SK-N-SH (cell line): ENCODE data around the gene CELSR1. TPM values are rescaled to one million over a fixed set of nuclear protein-coding genes. Genes with fewer than 3 reads are reported as not detected.

Experiments used
- CTCF ChIA-PET: fragments of 300-600, 350-600 bp; formaldehyde crosslinking; extraction: SDS; loops from one replicate; lab custom pipeline; 2021; lab: Yijun Ruan, JAX
- POLR2A ChIA-PET: fragments of 350-600 bp; sonication (Branson Sonifier 250); formaldehyde crosslinking; extraction: SDS; loops from one replicate; lab custom pipeline; 2020; ENCODE audit warnings: antibody characterized with exemption, inconsistent platforms; lab: Yijun Ruan, JAX
- DNase-seq: peaks from one replicate; pipeline ENCODE4 v3.0.0; 2012
- H2AFZ ChIP-seq: fragments of 200-600 bp; sonication (generic); 2 replicates; pipeline ENCODE4 v1.8.1; 2016; ENCODE audit warnings: antibody characterized with exemption, mild to moderate bottlenecking, low read depth
- H3F3A ChIP-seq: fragments of 200-600 bp; sonication (generic); replicated peaks from 2 replicates; pipeline ENCODE3; 2016; ENCODE audit warnings: antibody characterized with exemption, mild to moderate bottlenecking; ENCODE audit not compliant: insufficient read depth
- H3K27ac ChIP-seq, 2 experiments: fragments of 200-500 bp in 1 of 2; fragments of 200-600 bp in 1 of 2; sonication (Bioruptor generic) in 1 of 2; sonication (generic), shearing (Covaris generic) in 1 of 2; 2 replicates each; pipeline versions ENCODE4 v1.5.1 to v1.6.1; 2014 to 2016; ENCODE audit warnings: low read depth in 2 of 2, inconsistent platforms in 1 of 2, low read length in 1 of 2, mild to moderate bottlenecking in 1 of 2, mixed read lengths in 1 of 2
- H3K27me3 ChIP-seq: fragments of 200-600 bp; sonication (generic), shearing (Covaris generic); 2 replicates; pipeline ENCODE4 v1.6.1; 2016; ENCODE audit warnings: mixed run types; ENCODE audit not compliant: insufficient read depth
- H3K36me3 ChIP-seq, 2 experiments: fragments of 200-500 bp in 1 of 2; fragments of 200-600 bp in 1 of 2; sonication (Bioruptor generic) in 1 of 2; sonication (generic) in 1 of 2; replicated peaks in 1 of 2; 2 replicates each; pipeline versions ENCODE3 to v1.5.1; 2014 to 2016; ENCODE audit warnings: low read length in 1 of 2, mild to moderate bottlenecking in 1 of 2; ENCODE audit not compliant: insufficient read depth in 2 of 2, control insufficient read depth in 1 of 2
- H3K4me1 ChIP-seq, 2 experiments: fragments of 200-500 bp in 1 of 2; fragments of 200-600 bp in 1 of 2; sonication (Bioruptor generic) in 1 of 2; sonication (generic), shearing (Covaris generic) in 1 of 2; 2 replicates each; pipeline versions ENCODE4 v1.5.1 to v1.6.1; 2014 to 2016; ENCODE audit warnings: low read depth in 1 of 2, low read length in 1 of 2, mixed run types in 1 of 2; ENCODE audit not compliant: insufficient read depth in 2 of 2, control insufficient read depth in 1 of 2
- H3K4me2 ChIP-seq: fragments of 200-600 bp; sonication (generic), shearing (Covaris generic); 2 replicates; pipeline ENCODE4 v1.6.1; 2017; ENCODE audit warnings: mixed run types
- H3K4me3 ChIP-seq, 2 experiments: fragments of 200-500 bp in 1 of 2; fragments of 200-600 bp in 1 of 2; sonication (Bioruptor generic) in 1 of 2; sonication (generic), shearing (Covaris generic) in 1 of 2; 2 replicates each; pipeline versions ENCODE4 v1.5.1 to v1.8.1; 2014 to 2016; ENCODE audit warnings: low read depth in 2 of 2, inconsistent platforms in 1 of 2, low read length in 1 of 2, mild to moderate bottlenecking in 1 of 2, mixed read lengths in 1 of 2, moderate library complexity in 1 of 2
- H3K79me2 ChIP-seq: fragments of 200-600 bp; sonication (generic); 2 replicates; pipeline ENCODE4 v1.8.1; 2017; ENCODE audit warnings: mild to moderate bottlenecking; ENCODE audit not compliant: insufficient read depth
- H3K9ac ChIP-seq: fragments of 200-600 bp; sonication (generic); 2 replicates; pipeline ENCODE4 v1.6.1; 2017; ENCODE audit warnings: mixed run types
- H3K9me2 ChIP-seq: fragments of 200-600 bp; sonication (generic); 2 replicates; pipeline ENCODE4 v1.6.1; 2017; ENCODE audit warnings: mixed run types
- H3K9me3 ChIP-seq: fragments of 200-600 bp; sonication (generic); 2 replicates; pipeline ENCODE4 v1.6.1; 2017; ENCODE audit warnings: mixed run types, mild to moderate bottlenecking, moderate library complexity
- H4K20me1 ChIP-seq: fragments of 200-600 bp; sonication (generic); 2 replicates; pipeline ENCODE4 v1.6.1; 2017; ENCODE audit warnings: mild to moderate bottlenecking, mixed run types; ENCODE audit not compliant: insufficient read depth
- ELF1 ChIP-seq: IDR thresholded peaks from 2 replicates; pipeline ENCODE4 v1.4.0; 2012
- EZH2phosphoT487 ChIP-seq: fragments of 200-600 bp; sonication (generic); IDR thresholded peaks from 2 replicates; pipeline ENCODE4 v1.6.1; 2017; ENCODE audit warnings: low read depth, mixed run types, mild to moderate bottlenecking, antibody characterized with exemption, moderate library complexity, borderline replicate concordance
- FOSL2 ChIP-seq: IDR thresholded peaks from 2 replicates; pipeline ENCODE4 v1.4.0; 2012; ENCODE audit warnings: low read depth, mild to moderate bottlenecking, moderate library complexity, borderline replicate concordance
- IRF3 ChIP-seq: fragments of 150-350 bp; IDR thresholded peaks from 2 replicates; pipeline ENCODE4 v1.6.1; 2016; ENCODE audit warnings: mild to moderate bottlenecking, low read depth, low read length
- MAX ChIP-seq: IDR thresholded peaks from 2 replicates; pipeline ENCODE4 v1.4.0; 2012; ENCODE audit warnings: low read depth
- MEF2A ChIP-seq: IDR thresholded peaks from 2 replicates; pipeline ENCODE4 v1.4.0; 2012; ENCODE audit warnings: low read depth, borderline replicate concordance
- NFIC ChIP-seq: IDR thresholded peaks from 2 replicates; pipeline ENCODE4 v1.4.0; 2012; ENCODE audit warnings: borderline replicate concordance
- PBX3 ChIP-seq: IDR thresholded peaks from 2 replicates; pipeline ENCODE4; 2012
- RAD21 ChIP-seq: IDR thresholded peaks from 2 replicates; pipeline ENCODE4 v1.6.1; 2012; ENCODE audit warnings: mild to moderate bottlenecking, low read length
- RCOR1 ChIP-seq: fragments of 150-350 bp; IDR thresholded peaks from 2 replicates; pipeline ENCODE4 v1.6.1; 2017; ENCODE audit warnings: antibody characterized with exemption, low read length
- RFX5 ChIP-seq: IDR thresholded peaks from 2 replicates; pipeline ENCODE4 v1.6.1; 2012; ENCODE audit warnings: mild to moderate bottlenecking, improper control_type of control experiment, low read length
- RXRA ChIP-seq: IDR thresholded peaks from 2 replicates; pipeline ENCODE4 v1.4.0; 2012; ENCODE audit warnings: low read depth, mild to moderate bottlenecking, borderline replicate concordance
- TEAD4 ChIP-seq: IDR thresholded peaks from 2 replicates; pipeline ENCODE4 v1.4.0; 2012; ENCODE audit warnings: mild to moderate bottlenecking, borderline replicate concordance; ENCODE audit not compliant: insufficient read depth
- USF1 ChIP-seq: IDR thresholded peaks from 2 replicates; pipeline ENCODE4 v1.4.0; 2012; ENCODE audit warnings: low read depth, borderline replicate concordance
- WGBS: methylation state at CpG from one replicate; pipeline ENCODE4 v1.1.6; 2017; ENCODE audit warnings: low lambda C conversion rate; 5-methylcytosine and 5-hydroxymethylcytosine counted together
- polyA plus RNA-seq, 3 experiments: library from polyadenylated mRNA; depleted of rRNA; stranded (reverse); fragments of >200 nt; gene quantifications; 2 replicates each; pipeline ENCODE4 v1.2.3, GENCODE V29; 2012

The CELSR1 gene
- polyA plus RNA-seq, 1 of the 3 experiments (the other 2 are of a cell fraction) = 5.0 TPM

GRCh38 chr22:46374663-46375474 lies 162.6 kb downstream of the CELSR1 start:
- H3K9me2 ChIP-seq = no peaks in the 10 kb centered on the region
- no peak overlapping the region for H3K9ac ChIP-seq
- H3K36me3 ChIP-seq = peaks cover 0 to 5% of the 10 kb centered on the region in 2 experiments
- no peaks in the 10 kb centered on the region; a peak in 1 of 4 replicates for H3K4me1 ChIP-seq
- ChIA-PET CTCF (interaction anchor here (1.0 kb wide), 2 partner anchors 7 to 19 kb away, joined by 3 to 4 read pairs; no protein-coding TSS in a partner anchor), POLR2A (no interaction called here)
- 82% methylated on average over 20 of the region's 38 CpGs for WGBS
- H3F3A ChIP-seq = no peaks in the 10 kb centered on the region
- H4K20me1 ChIP-seq = no peaks in the 10 kb centered on the region
- no peaks in the 10 kb centered on the region; the same call in 1 of the 2 replicates for H3K9me3 ChIP-seq
- H2AFZ ChIP-seq = no peak overlapping the region
- H3K27me3 ChIP-seq = no peaks in the 10 kb centered on the region
- no peak overlapping the region for H3K27ac ChIP-seq
- no peak overlapping the region for H3K4me3 ChIP-seq
- DNase-seq = no peak
- no peak overlapping the region for H3K4me2 ChIP-seq
- TF ChIP-seq RCOR1 (no peak), NFIC (no peak), RXRA (no peak), MAX (no peak), RFX5 (no peak), TEAD4 (no peak), MEF2A (no peak), RAD21 (no peak), EZH2phosphoT487 (no peak), FOSL2 (no peak), PBX3 (no peak), IRF3 (no peak), USF1 (no peak), ELF1 (no peak)
- TF ChIP-seq, all 33 proteins: peak for 0
- no peaks in the 10 kb centered on the region for H3K79me2 ChIP-seq
